ENCODE results near the gene GPC3.

GPC3 gene

DNA sequence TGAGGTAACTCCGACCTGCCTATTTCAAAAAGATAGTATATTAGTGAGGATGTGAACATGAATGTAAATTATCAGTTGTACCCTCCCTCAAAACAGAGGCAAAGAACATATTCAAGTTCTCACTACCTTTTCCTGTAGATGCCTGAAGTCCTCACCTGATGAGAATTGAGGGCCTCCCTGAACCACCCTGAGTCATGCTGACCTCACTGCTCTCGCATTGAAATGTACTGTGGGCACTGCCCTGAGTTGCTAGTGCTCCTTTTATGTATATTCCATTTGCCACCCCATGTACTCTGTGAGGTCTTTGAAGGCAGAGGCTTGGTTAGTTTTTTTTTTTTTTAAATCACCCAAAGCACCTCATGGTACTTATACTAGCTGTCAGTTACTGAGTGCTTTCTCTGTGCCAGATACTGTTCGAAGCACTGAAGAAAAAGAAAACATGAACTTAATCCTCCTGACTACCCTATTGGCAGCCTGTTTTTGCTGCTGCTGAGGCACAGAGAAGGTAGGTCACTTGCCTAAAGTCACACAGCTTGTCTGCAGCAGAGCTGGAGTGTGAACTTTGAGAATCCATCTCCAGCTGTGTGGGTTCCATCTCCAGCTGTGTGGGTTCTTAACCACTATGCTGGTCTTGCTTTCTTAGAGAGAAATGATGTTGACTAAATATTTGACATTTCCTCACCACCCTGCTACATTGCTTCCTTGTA, 317.0 kb downstream of the GPC3 start:
- no peak for DNase-seq (ENCODE audit: low read depth, low spot score)
- no peak overlapping the region for H3K4me3 ChIP-seq (ENCODE audit: low read depth, low read length)
- no peak for TF ChIP-seq CTCF (IDR thresholded peaks at IDR 0.05; ENCODE audit: low read depth, low read length)
- in situ Hi-C loops (cut with HindIII; ENCODE audit: low sequenced_read_pairs) = no loop called here

DNA sequence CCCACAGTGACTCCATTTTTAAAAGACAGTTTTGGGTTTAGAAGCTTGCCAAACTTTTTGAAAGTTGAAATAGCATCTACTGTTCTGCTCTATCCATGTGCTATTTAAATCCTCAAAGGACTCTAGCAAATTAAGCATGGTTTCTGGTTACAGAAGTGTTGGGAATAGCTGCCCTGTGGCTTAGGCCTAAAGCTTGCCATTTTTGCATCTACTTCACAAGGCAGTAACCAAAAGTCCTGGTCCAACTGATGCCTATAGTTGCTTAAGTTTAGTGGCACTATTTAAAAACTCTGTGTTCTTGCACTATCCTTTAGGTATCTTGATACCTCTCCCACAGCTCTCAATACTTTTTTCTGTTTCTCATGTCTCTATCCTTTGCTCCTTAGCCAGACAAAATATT, 319.1 kb downstream of the GPC3 start:
- no peak for TF ChIP-seq CTCF (IDR thresholded peaks at IDR 0.05; ENCODE audit: low read depth, low read length)
- in situ Hi-C loops (cut with HindIII; ENCODE audit: low sequenced_read_pairs) = no loop called here
- no peak for DNase-seq (ENCODE audit: low read depth, low spot score)
- no peak overlapping the region for H3K4me3 ChIP-seq (ENCODE audit: low read depth, low read length)

- in situ Hi-C loops (cut with HindIII; ENCODE audit: low sequenced_read_pairs) = no loop called here
- peak; percentile 22 for DNase-seq (ENCODE audit: low read depth, low spot score)
- no peak for TF ChIP-seq CTCF (IDR thresholded peaks at IDR 0.05; ENCODE audit: low read depth, low read length)
- H3K4me3 ChIP-seq (ENCODE audit: low read depth, low read length) = no peak overlapping the region
Measured at GRCh38 chrX:133661962-133662839, 323.2 kb downstream of the GPC3 start.

DNA sequence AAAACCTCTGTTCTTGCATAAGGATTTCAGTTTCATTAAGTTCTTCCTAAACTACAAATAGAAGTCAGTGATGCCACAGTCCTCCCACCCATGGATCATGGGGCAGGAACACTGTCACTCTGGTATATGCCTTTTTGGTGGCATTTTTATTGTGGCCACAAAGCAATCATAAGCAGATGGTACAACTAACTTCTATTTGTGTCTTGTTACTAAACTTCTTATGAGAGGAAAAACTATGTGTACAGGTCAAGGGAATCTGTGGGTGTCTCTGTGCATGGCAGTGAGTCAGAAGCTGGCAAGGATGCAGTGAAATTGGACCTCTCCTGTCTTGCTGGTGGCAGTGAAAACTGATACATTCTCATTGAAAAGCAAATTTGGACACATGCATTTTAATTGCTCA, 325.1 kb downstream of the GPC3 start:
- no peak for TF ChIP-seq CTCF (IDR thresholded peaks at IDR 0.05; ENCODE audit: low read depth, low read length)
- no peak overlapping the region for H3K4me3 ChIP-seq (ENCODE audit: low read depth, low read length)
- in situ Hi-C loops (cut with HindIII; ENCODE audit: low sequenced_read_pairs) = no loop called here
- DNase-seq (ENCODE audit: low read depth, low spot score) = peak; percentile 36

DNA sequence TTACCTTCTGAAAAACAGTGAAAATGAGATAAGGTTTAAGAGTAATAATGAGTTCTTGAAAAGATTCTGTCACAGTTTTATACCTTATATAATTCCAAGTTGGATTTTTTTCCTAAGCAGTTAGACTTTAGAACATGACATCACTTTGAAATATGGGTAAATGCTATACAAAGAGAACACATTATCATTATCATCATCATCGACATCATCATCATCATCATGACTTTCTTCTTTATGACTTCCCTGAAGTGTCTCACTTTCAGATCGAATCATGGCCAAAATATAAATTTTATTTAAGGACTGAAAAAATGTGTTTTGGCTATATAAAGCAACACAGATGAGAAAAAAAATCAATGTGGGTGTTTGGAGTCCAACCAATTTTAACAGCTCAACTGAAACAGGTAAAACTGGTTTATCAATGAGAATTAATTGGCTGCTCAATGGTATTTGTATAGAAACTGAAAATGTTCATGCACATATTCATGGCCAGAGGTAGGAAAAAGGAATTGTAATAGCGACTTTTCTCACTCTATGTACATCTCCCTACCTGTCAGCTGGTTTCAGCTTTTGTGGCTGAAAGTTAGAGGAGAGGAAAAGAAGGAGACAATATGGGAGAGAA, 327.0 kb downstream of the GPC3 start:
- DNase-seq (ENCODE audit: low read depth, low spot score) = no peak
- TF ChIP-seq CTCF (IDR thresholded peaks at IDR 0.05; ENCODE audit: low read depth, low read length) = no peak
- no peak overlapping the region for H3K4me3 ChIP-seq (ENCODE audit: low read depth, low read length)
- in situ Hi-C loops (cut with HindIII; ENCODE audit: low sequenced_read_pairs) = no loop called here

All from astrocyte of the spinal cord (primary cell).